ENCODE results near the gene HJURP. TPM values are rescaled to one million over a fixed set of nuclear protein-coding genes. Genes with fewer than 3 reads are reported as not detected.

The HJURP gene
- total and polyA plus RNA-seq, 9 of the 15 experiments (the other 6 are each of a cell fraction or from before 2014, with no cell fraction given) = 13.8 to 102 (median 28.3) TPM

DNA sequence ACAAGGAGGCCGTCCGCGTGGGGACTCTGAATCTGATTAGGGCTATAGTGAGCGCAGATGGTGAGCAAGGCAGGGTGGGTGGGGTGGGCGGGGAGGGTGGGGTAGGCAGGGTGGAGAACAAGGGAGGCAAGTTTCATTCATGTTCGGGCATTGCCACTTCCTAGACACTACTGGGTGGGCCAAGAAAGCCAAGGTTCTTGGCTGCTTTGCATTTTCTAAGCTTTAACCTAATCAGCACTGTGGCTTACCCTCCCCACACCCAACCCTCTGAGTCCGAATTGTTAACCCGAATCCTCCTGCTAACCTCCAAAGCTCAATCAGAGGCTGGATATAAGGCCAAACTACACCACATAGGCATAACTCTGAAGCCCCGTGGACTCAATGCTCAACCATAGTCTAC lies 58.1 kb downstream of the HJURP start:
- H3K4me3 ChIP-seq = no peak overlapping the region
- DNase-seq (ENCODE audit: extremely low read depth in 1 of 4, low spot score in 3 of 4) (no peak), FAIRE-seq (no peak), ATAC-seq (no peak)
- H3K27me3 ChIP-seq (ENCODE audit: control insufficient read depth in 2 of 2, insufficient read depth in 2 of 2, low read length in 2 of 2) = peaks cover 0 to 33% of the 10 kb centered on the region in 2 experiments; a peak in 2 of 5 replicates
- H3K9ac ChIP-seq (ENCODE audit: insufficient read depth in 1 of 2, low read depth in 2 of 2, low read length in 2 of 2) = no peak overlapping the region
- H3K79me2 ChIP-seq (ENCODE audit: control insufficient read depth, insufficient read depth, low read length) = no peaks in the 10 kb centered on the region
- no peak overlapping the region for H3K27ac ChIP-seq (ENCODE audit: extremely low read depth, low read depth, low read length)
- H4K20me1 ChIP-seq (replicated peaks; ENCODE audit: control insufficient read depth, insufficient read depth, low read length) = no peaks in the 10 kb centered on the region
- no peaks in the 10 kb centered on the region for H3K9me1 ChIP-seq (ENCODE audit: control insufficient read depth, insufficient read depth, low read length)
- ChIA-PET CTCF (ENCODE audit: low intra/inter-chr PET ratio) (no interaction called here), POLR2A (no interaction called here)
- BruUV-seq (replicated peaks) = no TSS peak
- 0% methylated on average over 3 of the region's 9 CpGs for WGBS (ENCODE audit: insufficient coverage, low coverage, missing lambda C conversion rate)
- H3K9me3 ChIP-seq (replicated peaks; ENCODE audit: control insufficient read depth, insufficient read depth, low read depth, low read length) = no peaks in the 10 kb centered on the region
- intact Hi-C loops (cut with micrococcal nuclease) = no loop called here
- in situ Hi-C loops (cut with MboI) = no loop called here
- H3K36me3 ChIP-seq (ENCODE audit: control insufficient read depth, insufficient read depth, low read length) = no peaks in the 10 kb centered on the region
- no peak overlapping the region for H3K4me2 ChIP-seq (ENCODE audit: insufficient read depth, low read length)
- TF ChIP-seq SAP30 (IDR thresholded peaks at IDR 0.05; ENCODE audit: borderline replicate concordance, insufficient read depth, low read depth, low read length, poor library complexity, severe bottlenecking) (no peak), TOE1 (IDR thresholded peaks at IDR 0.05; ENCODE audit: borderline replicate concordance) (no peak), TOE1 (CRISPR knock-in tag; IDR thresholded peaks at IDR 0.05; ENCODE audit: borderline replicate concordance, low read depth) (no peak), ZNF561 (CRISPR knock-in tag; conservative IDR thresholded peaks at IDR 0.05) (no peak), LARP7 (IDR thresholded peaks at IDR 0.05) (no peak), HNRNPK (IDR thresholded peaks at IDR 0.05; ENCODE audit: low read depth, low read length, poor library complexity, severe bottlenecking) (no peak), SAFB2 (IDR thresholded peaks at IDR 0.05; ENCODE audit: borderline replicate concordance, low read depth, low read length, severe bottlenecking) (no peak), MCM2 (IDR thresholded peaks at IDR 0.05; ENCODE audit: low read depth) (no peak), JUN (IDR thresholded peaks at IDR 0.05; ENCODE audit: borderline replicate concordance, low read depth, low read length) (no peak), JUN (CRISPR knock-in tag; IDR thresholded peaks at IDR 0.05; ENCODE audit: borderline replicate concordance) (no peak)
- H3K4me1 ChIP-seq (replicated peaks in 1 of 2; ENCODE audit: control insufficient read depth in 2 of 2, insufficient read depth in 2 of 2, low read length in 2 of 2) = no peaks in the 10 kb centered on the region; a peak in 1 of 5 replicates
- no peak overlapping the region for H2AFZ ChIP-seq (ENCODE audit: low read depth, low read length)

Data from K562 (cell line).